HL-60 (cell line): Measurements from ENCODE around the gene MTCL1.

Experiments used
- DNase-seq, 2 experiments: peaks; one replicate each; pipeline ENCODE4 v3.0.0-alpha.2; 2010 to 2020; ENCODE audit warnings: low read depth in 1 of 2, low spot score in 1 of 2
- H3K27ac ChIP-seq: fragments of 250-450 bp; sonication (Bioruptor Pico); replicated peaks from 2 replicates; pipeline ENCODE4 v1.5.1; 2020; ENCODE audit warnings: mild to moderate bottlenecking, moderate library complexity
- H3K27me3 ChIP-seq: fragments of 250-450 bp; sonication (Bioruptor Pico); 2 replicates; pipeline ENCODE4 v1.5.1; 2021; ENCODE audit warnings: mild to moderate bottlenecking, moderate library complexity; ENCODE audit not compliant: insufficient read depth, poor library complexity, severe bottlenecking
- H3K4me3 ChIP-seq: replicated peaks from 2 replicates; pipeline ENCODE4 v1.5.1; 2011; ENCODE audit warnings: mild to moderate bottlenecking, control low read depth, low read length; ENCODE audit not compliant: insufficient read depth
- GABPA ChIP-seq: IDR thresholded peaks from 2 replicates; pipeline ENCODE4 v1.6.1; 2012; ENCODE audit warnings: low read depth
- POLR2AphosphoS5 ChIP-seq: IDR thresholded peaks from 2 replicates; pipeline ENCODE4 v1.6.1; 2012; ENCODE audit warnings: low read depth
- SPI1 ChIP-seq: IDR thresholded peaks from 2 replicates; pipeline ENCODE4 v1.6.1; 2012; ENCODE audit warnings: low read depth, mild to moderate bottlenecking, borderline replicate concordance
- TF ChIP-seq, protein P1 (sequence below): IDR thresholded peaks from 2 replicates; pipeline ENCODE4 v1.6.1; 2012; ENCODE audit warnings: low read depth; ENCODE audit not compliant: insufficient replicate concordance
- TF ChIP-seq, protein P2 (sequence below): IDR thresholded peaks from one replicate; pipeline ENCODE4 v1.5.1; 2011; ENCODE audit warnings: low read length, control low read depth, inconsistent platforms; ENCODE audit not compliant: insufficient read depth

Gene MTCL1

DNA sequence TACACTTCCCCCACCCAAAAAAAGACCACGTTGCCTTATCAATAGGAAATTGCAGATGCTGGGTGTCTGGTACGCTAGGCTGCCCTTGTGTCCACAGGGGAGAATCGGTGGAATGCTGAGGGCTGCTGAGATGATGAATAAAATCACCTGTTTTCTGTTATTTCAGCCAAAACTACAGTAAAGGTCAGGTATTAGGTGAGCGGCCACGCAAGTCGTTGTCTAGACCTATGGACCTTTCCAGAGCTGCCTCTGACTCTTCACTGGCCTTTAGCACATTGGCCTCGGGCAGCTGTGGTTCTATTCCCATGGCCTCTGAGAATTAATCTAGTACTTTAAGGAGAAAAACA lies 89.6 kb downstream of the MTCL1 start:
- no peak for DNase-seq
- H3K27me3 ChIP-seq: peaks cover 26% of the 10 kb centered on the region
- no peak overlapping the region for H3K4me3 ChIP-seq
- TF ChIP-seq POLR2AphosphoS5 (no peak), SPI1 (no peak), GABPA (no peak)
- TF ChIP-seq, protein P1, sequence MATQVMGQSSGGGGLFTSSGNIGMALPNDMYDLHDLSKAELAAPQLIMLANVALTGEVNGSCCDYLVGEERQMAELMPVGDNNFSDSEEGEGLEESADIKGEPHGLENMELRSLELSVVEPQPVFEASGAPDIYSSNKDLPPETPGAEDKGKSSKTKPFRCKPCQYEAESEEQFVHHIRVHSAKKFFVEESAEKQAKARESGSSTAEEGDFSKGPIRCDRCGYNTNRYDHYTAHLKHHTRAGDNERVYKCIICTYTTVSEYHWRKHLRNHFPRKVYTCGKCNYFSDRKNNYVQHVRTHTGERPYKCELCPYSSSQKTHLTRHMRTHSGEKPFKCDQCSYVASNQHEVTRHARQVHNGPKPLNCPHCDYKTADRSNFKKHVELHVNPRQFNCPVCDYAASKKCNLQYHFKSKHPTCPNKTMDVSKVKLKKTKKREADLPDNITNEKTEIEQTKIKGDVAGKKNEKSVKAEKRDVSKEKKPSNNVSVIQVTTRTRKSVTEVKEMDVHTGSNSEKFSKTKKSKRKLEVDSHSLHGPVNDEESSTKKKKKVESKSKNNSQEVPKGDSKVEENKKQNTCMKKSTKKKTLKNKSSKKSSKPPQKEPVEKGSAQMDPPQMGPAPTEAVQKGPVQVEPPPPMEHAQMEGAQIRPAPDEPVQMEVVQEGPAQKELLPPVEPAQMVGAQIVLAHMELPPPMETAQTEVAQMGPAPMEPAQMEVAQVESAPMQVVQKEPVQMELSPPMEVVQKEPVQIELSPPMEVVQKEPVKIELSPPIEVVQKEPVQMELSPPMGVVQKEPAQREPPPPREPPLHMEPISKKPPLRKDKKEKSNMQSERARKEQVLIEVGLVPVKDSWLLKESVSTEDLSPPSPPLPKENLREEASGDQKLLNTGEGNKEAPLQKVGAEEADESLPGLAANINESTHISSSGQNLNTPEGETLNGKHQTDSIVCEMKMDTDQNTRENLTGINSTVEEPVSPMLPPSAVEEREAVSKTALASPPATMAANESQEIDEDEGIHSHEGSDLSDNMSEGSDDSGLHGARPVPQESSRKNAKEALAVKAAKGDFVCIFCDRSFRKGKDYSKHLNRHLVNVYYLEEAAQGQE: no peak
- TF ChIP-seq, protein P2, sequence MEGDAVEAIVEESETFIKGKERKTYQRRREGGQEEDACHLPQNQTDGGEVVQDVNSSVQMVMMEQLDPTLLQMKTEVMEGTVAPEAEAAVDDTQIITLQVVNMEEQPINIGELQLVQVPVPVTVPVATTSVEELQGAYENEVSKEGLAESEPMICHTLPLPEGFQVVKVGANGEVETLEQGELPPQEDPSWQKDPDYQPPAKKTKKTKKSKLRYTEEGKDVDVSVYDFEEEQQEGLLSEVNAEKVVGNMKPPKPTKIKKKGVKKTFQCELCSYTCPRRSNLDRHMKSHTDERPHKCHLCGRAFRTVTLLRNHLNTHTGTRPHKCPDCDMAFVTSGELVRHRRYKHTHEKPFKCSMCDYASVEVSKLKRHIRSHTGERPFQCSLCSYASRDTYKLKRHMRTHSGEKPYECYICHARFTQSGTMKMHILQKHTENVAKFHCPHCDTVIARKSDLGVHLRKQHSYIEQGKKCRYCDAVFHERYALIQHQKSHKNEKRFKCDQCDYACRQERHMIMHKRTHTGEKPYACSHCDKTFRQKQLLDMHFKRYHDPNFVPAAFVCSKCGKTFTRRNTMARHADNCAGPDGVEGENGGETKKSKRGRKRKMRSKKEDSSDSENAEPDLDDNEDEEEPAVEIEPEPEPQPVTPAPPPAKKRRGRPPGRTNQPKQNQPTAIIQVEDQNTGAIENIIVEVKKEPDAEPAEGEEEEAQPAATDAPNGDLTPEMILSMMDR: no peak
- no peak overlapping the region for H3K27ac ChIP-seq

DNA sequence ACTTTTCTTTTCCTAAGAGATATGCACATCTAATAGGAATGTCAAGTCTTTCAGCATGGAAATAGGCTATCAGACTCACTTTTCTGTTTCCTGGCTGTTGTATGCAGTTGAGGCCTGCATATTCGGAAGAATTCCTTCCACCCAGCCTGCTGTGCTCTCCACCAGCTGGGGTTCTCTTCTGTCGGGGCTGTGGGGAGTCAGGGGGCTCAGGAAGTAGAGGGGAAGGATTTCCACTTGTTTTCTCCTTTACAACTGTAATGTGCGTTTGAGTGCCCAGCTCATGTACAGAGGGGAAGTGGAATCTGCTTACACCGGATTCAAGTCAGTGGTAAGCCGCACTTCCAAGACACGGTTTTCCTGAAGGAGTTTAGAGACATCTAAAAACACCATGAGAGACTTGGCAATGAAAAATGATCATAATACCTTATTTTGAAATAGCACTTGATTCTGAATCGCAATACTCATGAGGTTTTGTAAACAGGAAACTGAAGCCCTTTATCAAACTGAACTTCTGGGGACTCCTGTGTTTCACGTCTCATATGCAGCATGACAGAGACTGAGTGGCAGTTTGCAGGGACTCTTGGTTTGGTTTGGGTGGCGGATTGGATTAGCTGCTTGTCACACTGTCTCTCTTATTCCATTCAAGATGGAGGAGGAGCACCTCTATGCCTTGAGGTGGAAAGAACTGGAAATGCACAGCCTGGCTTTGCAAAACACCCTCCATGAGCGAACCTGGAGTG lies 90.4 kb downstream of the MTCL1 start:
- peaks cover 24% of the 10 kb centered on the region for H3K27me3 ChIP-seq
- no peak overlapping the region for H3K4me3 ChIP-seq
- no peak for DNase-seq
- TF ChIP-seq POLR2AphosphoS5: no peak
- TF ChIP-seq, protein P1: no peak
- TF ChIP-seq GABPA: no peak
- TF ChIP-seq, protein P2: no peak
- TF ChIP-seq SPI1: peak; percentile 46; the same call in 1 of the 2 replicates
- no peak overlapping the region for H3K27ac ChIP-seq

DNA sequence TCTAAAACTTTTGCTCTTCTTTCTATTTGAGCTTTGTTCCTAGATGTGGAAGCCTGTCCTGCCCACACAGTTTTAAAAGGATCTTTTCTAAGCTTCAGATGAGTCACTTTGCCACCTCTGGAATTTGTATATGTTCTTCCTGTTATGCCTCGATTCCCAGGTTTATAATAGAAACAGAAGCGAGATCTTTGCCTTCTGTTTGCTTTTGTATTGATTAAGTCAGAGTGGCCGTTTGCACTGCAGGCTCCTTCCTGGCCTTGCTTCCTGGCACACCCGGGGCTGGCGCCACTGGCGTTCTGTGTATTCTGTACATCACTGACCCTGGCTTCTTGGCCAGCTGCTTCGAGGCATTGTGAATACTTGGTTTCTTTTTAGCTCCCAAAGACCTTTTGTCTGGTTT lies 91.8 kb downstream of the MTCL1 start:
- Histone ChIP-seq H3K27me3 (peaks cover 34% of the 10 kb centered on the region), H3K27ac (no peak overlapping the region), H3K4me3 (no peak overlapping the region)
- TF ChIP-seq POLR2AphosphoS5 (no peak), GABPA (no peak), SPI1 (no peak)
- TF ChIP-seq, protein P2: no peak
- TF ChIP-seq, protein P1: no peak
- no peak for DNase-seq
